GM21619 (cell line): ENCODE data around the gene FERMT2.

Source experiments
- ATAC-seq: cut with Tn5 transposase; IDR thresholded peaks from one replicate; pipeline ENCODE4 v1.9.1; 2021; ENCODE audit not compliant: unreplicated experiment

FERMT2 gene

DNA sequence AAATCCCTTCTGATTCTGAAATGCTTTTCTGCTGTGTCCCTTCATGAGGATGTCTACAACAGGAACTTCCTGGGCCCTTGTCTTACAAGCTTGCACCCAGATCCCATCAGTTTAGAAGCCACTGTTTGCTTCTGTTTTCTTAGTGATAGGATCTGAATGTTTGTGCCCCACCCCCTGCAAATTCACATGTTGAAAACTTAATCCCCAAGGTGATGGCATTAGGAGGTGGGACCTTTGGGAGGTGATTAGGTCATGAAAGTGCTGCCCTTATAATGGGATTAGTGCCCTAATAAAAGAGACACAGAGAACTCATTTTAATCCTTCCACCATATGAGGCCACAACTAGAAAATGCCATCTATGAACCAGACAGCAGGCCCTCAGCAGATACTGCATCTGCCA is 123.4 kb downstream of the FERMT2 start:
- ATAC-seq: no peak

GRCh38 chr14:52825085-52825484 is 125.8 kb downstream of the FERMT2 start:
- ATAC-seq: no peak

DNA sequence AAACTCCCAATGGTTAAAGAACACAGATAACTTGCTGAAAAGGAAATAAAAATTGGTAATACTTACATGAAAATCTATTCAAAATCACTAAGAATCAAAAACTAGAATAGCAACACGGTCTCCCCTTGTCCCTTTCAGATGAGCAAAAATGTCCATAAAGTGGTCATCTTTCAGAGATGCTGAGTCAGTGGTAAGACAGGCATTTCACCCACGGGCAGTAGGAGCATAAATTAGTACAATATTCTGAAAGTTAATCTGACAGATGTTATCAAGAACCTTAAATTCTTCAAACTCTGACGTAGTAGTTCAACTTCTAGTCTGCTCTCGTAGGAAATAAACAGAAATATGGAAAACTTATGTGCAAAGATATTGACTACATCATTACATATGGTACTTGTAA is 126.4 kb downstream of the FERMT2 start:
- ATAC-seq: no peak

- no peak for ATAC-seq
Observed at GRCh38 chr14:52821805-52822250, 129.0 kb downstream of the FERMT2 start.

DNA sequence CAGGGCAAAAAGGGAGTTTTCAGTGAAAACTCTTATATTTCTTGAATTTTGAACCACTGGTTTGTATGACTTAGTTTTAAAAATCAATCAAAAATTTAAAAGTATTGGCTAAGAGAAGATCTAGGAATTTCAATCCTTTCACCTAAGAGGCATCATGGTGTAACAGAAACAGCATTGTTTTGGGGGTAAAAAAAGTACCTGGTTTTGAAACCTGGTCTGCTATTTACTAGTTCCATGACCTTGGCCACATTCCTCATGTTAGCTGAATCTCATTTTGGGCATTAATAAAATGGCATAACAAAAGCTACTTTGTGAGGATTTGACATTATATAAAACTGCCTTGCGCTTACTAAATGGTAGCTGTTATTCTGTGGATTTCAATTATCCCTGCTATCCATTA is 142.7 kb downstream of the FERMT2 start:
- no peak for ATAC-seq
